ENCODE measurements around the gene RBBP6.
A peak's percentile ranks its signal among the peaks of the same experiment; 100 is the strongest.

RBBP6 gene

GRCh38 chr16:24539850-24540601, 660 bp downstream of the RBBP6 start:
- peak overlapping the region; percentile 100 for H3K9ac ChIP-seq (ENCODE audit: low read length in 2 of 2)
- no peaks in the 10 kb centered on the region for H3K9me3 ChIP-seq (ENCODE audit: control insufficient read depth in 2 of 2, low read length in 2 of 2)
- peak overlapping the region; percentile 96 to 99 for H3K4me3 ChIP-seq (ENCODE audit: low read length in 2 of 2)
- no peaks in the 10 kb centered on the region for H3K36me3 ChIP-seq (ENCODE audit: control insufficient read depth in 2 of 2, insufficient read depth in 2 of 2, low read length in 2 of 2)
- peaks cover 23% of the 10 kb centered on the region for H3K4me1 ChIP-seq (ENCODE audit: control insufficient read depth, insufficient read depth, low read length)
- H3K27me3 ChIP-seq (ENCODE audit: control insufficient read depth in 1 of 2, insufficient read depth in 2 of 2, low read length in 2 of 2), result no peaks in the 10 kb centered on the region
- peak overlapping the region; percentile 99 for H3K27ac ChIP-seq (ENCODE audit: low read length)

- Histone ChIP-seq H3K4me1 (ENCODE audit: control insufficient read depth, insufficient read depth, low read length) (peaks cover 23% of the 10 kb centered on the region), H3K27me3 (ENCODE audit: control insufficient read depth in 1 of 2, insufficient read depth in 2 of 2, low read length in 2 of 2) (no peaks in the 10 kb centered on the region), H3K9ac (ENCODE audit: low read length in 2 of 2) (peak overlapping the region; percentile 100), H3K27ac (ENCODE audit: low read length) (peak overlapping the region; percentile 99), H3K9me3 (ENCODE audit: control insufficient read depth in 2 of 2, low read length in 2 of 2) (no peaks in the 10 kb centered on the region), H3K4me3 (ENCODE audit: low read length in 2 of 2) (peak overlapping the region; percentile 96 to 99), H3K36me3 (ENCODE audit: control insufficient read depth in 2 of 2, insufficient read depth in 2 of 2, low read length in 2 of 2) (no peaks in the 10 kb centered on the region)
Measured at GRCh38 chr16:24540602-24541210, 1.3 kb downstream of the RBBP6 start.

GRCh38 chr16:24541233-24541933, 2.0 kb downstream of the RBBP6 start:
- H3K36me3 ChIP-seq (ENCODE audit: control insufficient read depth in 2 of 2, insufficient read depth in 2 of 2, low read length in 2 of 2), result no peaks in the 10 kb centered on the region
- H3K4me1 ChIP-seq (ENCODE audit: control insufficient read depth, insufficient read depth, low read length), result peaks cover 23% of the 10 kb centered on the region
- H3K9ac ChIP-seq (ENCODE audit: low read length in 2 of 2), result peak overlapping the region; percentile 100
- H3K9me3 ChIP-seq (ENCODE audit: control insufficient read depth in 2 of 2, low read length in 2 of 2), result no peaks in the 10 kb centered on the region
- peak overlapping the region; percentile 96 to 99 for H3K4me3 ChIP-seq (ENCODE audit: low read length in 2 of 2)
- no peak overlapping the region for H3K27ac ChIP-seq (ENCODE audit: low read length)
- no peaks in the 10 kb centered on the region for H3K27me3 ChIP-seq (ENCODE audit: control insufficient read depth in 1 of 2, insufficient read depth in 2 of 2, low read length in 2 of 2)

GRCh38 chr16:24543949-24544348, 4.6 kb downstream of the RBBP6 start:
- no peaks in the 10 kb centered on the region for H3K27me3 ChIP-seq (ENCODE audit: control insufficient read depth in 1 of 2, insufficient read depth in 2 of 2, low read length in 2 of 2)
- H3K9ac ChIP-seq (ENCODE audit: low read length in 2 of 2), result peak overlapping the region in 1 of 2 donors; percentile 25
- peaks cover 17% of the 10 kb centered on the region for H3K4me1 ChIP-seq (ENCODE audit: control insufficient read depth, insufficient read depth, low read length)
- peaks cover 7 to 10% of the 10 kb centered on the region in 2 donors for H3K36me3 ChIP-seq (ENCODE audit: control insufficient read depth in 2 of 2, insufficient read depth in 2 of 2, low read length in 2 of 2)
- peak overlapping the region; percentile 15 to 30 for H3K4me3 ChIP-seq (ENCODE audit: low read length in 2 of 2)
- no peak overlapping the region for H3K27ac ChIP-seq (ENCODE audit: low read length)
- no peaks in the 10 kb centered on the region for H3K9me3 ChIP-seq (ENCODE audit: control insufficient read depth in 2 of 2, low read length in 2 of 2)

GRCh38 chr16:24544640-24545039, 5.3 kb downstream of the RBBP6 start:
- Histone ChIP-seq H3K9ac (ENCODE audit: low read length in 2 of 2) (peak overlapping the region in 1 of 2 donors; percentile 39), H3K27ac (ENCODE audit: low read length) (no peak overlapping the region), H3K27me3 (ENCODE audit: control insufficient read depth in 1 of 2, insufficient read depth in 2 of 2, low read length in 2 of 2) (no peaks in the 10 kb centered on the region), H3K4me1 (ENCODE audit: control insufficient read depth, insufficient read depth, low read length) (peaks cover 17% of the 10 kb centered on the region), H3K9me3 (ENCODE audit: control insufficient read depth in 2 of 2, low read length in 2 of 2) (no peaks in the 10 kb centered on the region), H3K4me3 (ENCODE audit: low read length in 2 of 2) (peak overlapping the region; percentile 23 to 30), H3K36me3 (ENCODE audit: control insufficient read depth in 2 of 2, insufficient read depth in 2 of 2, low read length in 2 of 2) (peaks cover 10 to 13% of the 10 kb centered on the region in 2 donors)

GRCh38 chr16:24550295-24550694, 10.9 kb downstream of the RBBP6 start:
- no peaks in the 10 kb centered on the region for H3K27me3 ChIP-seq (ENCODE audit: control insufficient read depth in 1 of 2, insufficient read depth in 2 of 2, low read length in 2 of 2)
- no peak overlapping the region for H3K4me3 ChIP-seq (ENCODE audit: low read length in 2 of 2)
- H3K36me3 ChIP-seq (ENCODE audit: control insufficient read depth in 2 of 2, insufficient read depth in 2 of 2, low read length in 2 of 2), result peaks cover 10 to 21% of the 10 kb centered on the region in 2 donors
- H3K9me3 ChIP-seq (ENCODE audit: control insufficient read depth in 2 of 2, low read length in 2 of 2), result no peaks in the 10 kb centered on the region
- H3K4me1 ChIP-seq (ENCODE audit: control insufficient read depth, insufficient read depth, low read length), result no peaks in the 10 kb centered on the region
- H3K27ac ChIP-seq (ENCODE audit: low read length), result no peak overlapping the region
- H3K9ac ChIP-seq (ENCODE audit: low read length in 2 of 2), result no peak overlapping the region

GRCh38 chr16:24552705-24553246, 13.4 kb downstream of the RBBP6 start:
- H3K4me1 ChIP-seq (ENCODE audit: control insufficient read depth, insufficient read depth, low read length), result no peaks in the 10 kb centered on the region
- no peaks in the 10 kb centered on the region for H3K9me3 ChIP-seq (ENCODE audit: control insufficient read depth in 2 of 2, low read length in 2 of 2)
- H3K4me3 ChIP-seq (ENCODE audit: low read length in 2 of 2), result no peak overlapping the region
- no peaks in the 10 kb centered on the region for H3K27me3 ChIP-seq (ENCODE audit: control insufficient read depth in 1 of 2, insufficient read depth in 2 of 2, low read length in 2 of 2)
- peaks cover 9 to 27% of the 10 kb centered on the region in 2 donors for H3K36me3 ChIP-seq (ENCODE audit: control insufficient read depth in 2 of 2, insufficient read depth in 2 of 2, low read length in 2 of 2)
- H3K27ac ChIP-seq (ENCODE audit: low read length), result no peak overlapping the region
- H3K9ac ChIP-seq (ENCODE audit: low read length in 2 of 2), result no peak overlapping the region

GRCh38 chr16:24553983-24554382, 14.6 kb downstream of the RBBP6 start:
- H3K9me3 ChIP-seq (ENCODE audit: control insufficient read depth in 2 of 2, low read length in 2 of 2), result no peaks in the 10 kb centered on the region
- no peak overlapping the region for H3K9ac ChIP-seq (ENCODE audit: low read length in 2 of 2)
- H3K4me3 ChIP-seq (ENCODE audit: low read length in 2 of 2), result no peak overlapping the region
- no peaks in the 10 kb centered on the region for H3K4me1 ChIP-seq (ENCODE audit: control insufficient read depth, insufficient read depth, low read length)
- no peaks in the 10 kb centered on the region for H3K27me3 ChIP-seq (ENCODE audit: control insufficient read depth in 1 of 2, insufficient read depth in 2 of 2, low read length in 2 of 2)
- peaks cover 8 to 25% of the 10 kb centered on the region in 2 donors for H3K36me3 ChIP-seq (ENCODE audit: control insufficient read depth in 2 of 2, insufficient read depth in 2 of 2, low read length in 2 of 2)
- H3K27ac ChIP-seq (ENCODE audit: low read length), result no peak overlapping the region

- Histone ChIP-seq H3K36me3 (ENCODE audit: control insufficient read depth in 2 of 2, insufficient read depth in 2 of 2, low read length in 2 of 2) (peaks cover 10 to 23% of the 10 kb centered on the region in 2 donors), H3K9me3 (ENCODE audit: control insufficient read depth in 2 of 2, low read length in 2 of 2) (no peaks in the 10 kb centered on the region), H3K4me3 (ENCODE audit: low read length in 2 of 2) (no peak overlapping the region), H3K27ac (ENCODE audit: low read length) (no peak overlapping the region), H3K27me3 (ENCODE audit: control insufficient read depth in 1 of 2, insufficient read depth in 2 of 2, low read length in 2 of 2) (no peaks in the 10 kb centered on the region), H3K4me1 (ENCODE audit: control insufficient read depth, insufficient read depth, low read length) (no peaks in the 10 kb centered on the region), H3K9ac (ENCODE audit: low read length in 2 of 2) (no peak overlapping the region)
Measured at GRCh38 chr16:24555346-24555872, 16.0 kb downstream of the RBBP6 start.

GRCh38 chr16:24562811-24563210, 23.4 kb downstream of the RBBP6 start:
- Histone ChIP-seq H3K36me3 (ENCODE audit: control insufficient read depth in 2 of 2, insufficient read depth in 2 of 2, low read length in 2 of 2) (peaks cover 54 to 65% of the 10 kb centered on the region in 2 donors), H3K4me1 (ENCODE audit: control insufficient read depth, insufficient read depth, low read length) (no peaks in the 10 kb centered on the region), H3K27ac (ENCODE audit: low read length) (no peak overlapping the region), H3K4me3 (ENCODE audit: low read length in 2 of 2) (no peak overlapping the region), H3K9ac (ENCODE audit: low read length in 2 of 2) (no peak overlapping the region), H3K27me3 (ENCODE audit: control insufficient read depth in 1 of 2, insufficient read depth in 2 of 2, low read length in 2 of 2) (no peaks in the 10 kb centered on the region), H3K9me3 (ENCODE audit: control insufficient read depth in 2 of 2, low read length in 2 of 2) (no peaks in the 10 kb centered on the region)
